ENCODE results near the gene PBX1.

DNA sequence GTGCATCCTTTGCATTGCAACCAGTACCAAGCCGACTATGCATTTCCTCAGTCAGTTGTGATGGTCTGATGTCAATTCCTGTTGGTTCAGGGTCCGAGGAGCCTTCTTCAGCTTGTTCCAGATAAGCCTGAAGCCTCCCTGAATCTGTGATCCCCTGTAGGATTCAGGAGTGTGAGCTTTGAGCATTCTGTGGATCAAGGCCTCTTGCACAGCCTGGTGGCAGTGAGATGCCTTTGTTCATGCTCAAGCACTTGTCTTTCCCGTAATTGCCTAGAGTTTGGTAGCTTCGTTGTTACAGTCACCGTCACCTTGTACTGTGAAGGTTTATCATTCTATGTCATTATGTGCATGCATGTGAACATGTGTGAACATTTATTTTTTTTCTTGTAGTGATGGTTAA lies 103.5 kb downstream of the PBX1 start:
- TF ChIP-seq, protein P1, sequence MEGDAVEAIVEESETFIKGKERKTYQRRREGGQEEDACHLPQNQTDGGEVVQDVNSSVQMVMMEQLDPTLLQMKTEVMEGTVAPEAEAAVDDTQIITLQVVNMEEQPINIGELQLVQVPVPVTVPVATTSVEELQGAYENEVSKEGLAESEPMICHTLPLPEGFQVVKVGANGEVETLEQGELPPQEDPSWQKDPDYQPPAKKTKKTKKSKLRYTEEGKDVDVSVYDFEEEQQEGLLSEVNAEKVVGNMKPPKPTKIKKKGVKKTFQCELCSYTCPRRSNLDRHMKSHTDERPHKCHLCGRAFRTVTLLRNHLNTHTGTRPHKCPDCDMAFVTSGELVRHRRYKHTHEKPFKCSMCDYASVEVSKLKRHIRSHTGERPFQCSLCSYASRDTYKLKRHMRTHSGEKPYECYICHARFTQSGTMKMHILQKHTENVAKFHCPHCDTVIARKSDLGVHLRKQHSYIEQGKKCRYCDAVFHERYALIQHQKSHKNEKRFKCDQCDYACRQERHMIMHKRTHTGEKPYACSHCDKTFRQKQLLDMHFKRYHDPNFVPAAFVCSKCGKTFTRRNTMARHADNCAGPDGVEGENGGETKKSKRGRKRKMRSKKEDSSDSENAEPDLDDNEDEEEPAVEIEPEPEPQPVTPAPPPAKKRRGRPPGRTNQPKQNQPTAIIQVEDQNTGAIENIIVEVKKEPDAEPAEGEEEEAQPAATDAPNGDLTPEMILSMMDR (IDR thresholded peaks at IDR 0.05; ENCODE audit: borderline replicate concordance, extremely low read depth, low read length, poor library complexity, severe bottlenecking) = no peak
- no peak for TF ChIP-seq EZH2 (IDR thresholded peaks at IDR 0.05; ENCODE audit: borderline replicate concordance, low read depth, low read length, severe bottlenecking)

Measured in DND-41 (cell line).